Mesenchymal stem cell (in vitro differentiated cells and primary cell): ENCODE results near the gene DENND1B.
A peak's percentile ranks its signal among the peaks of the same experiment; 100 is the strongest.
"Not testable (repeated sequence)": the region's sequence is repeated elsewhere in the genome, so short reads cannot be mapped to it uniquely, and the experiment has no call there.

Experiments
- DNase-seq: peaks from one replicate; pipeline ENCODE4 v3.0.0-alpha.2; 2013
- H2AFZ ChIP-seq: one replicate; pipeline ENCODE4 v1.6.1; 2013; ENCODE audit warnings: low read depth, mild to moderate bottlenecking, control low read depth, inconsistent platforms, low read length, moderate library complexity
- H2AK5ac ChIP-seq: 2 replicates; pipeline ENCODE4 v1.6.1; 2013; ENCODE audit warnings: low read length, moderate library complexity, mild to moderate bottlenecking, inconsistent platforms; ENCODE audit not compliant: severe bottlenecking
- H2BK120ac ChIP-seq: one replicate; pipeline ENCODE4 v1.6.1; 2013; ENCODE audit warnings: low read depth, mild to moderate bottlenecking, inconsistent platforms, low read length, moderate library complexity
- H2BK12ac ChIP-seq, 2 experiments: one replicate each; pipeline ENCODE4 v1.6.1; 2013; ENCODE audit warnings: inconsistent platforms in 2 of 2, low read length in 2 of 2, mild to moderate bottlenecking in 2 of 2, moderate library complexity in 2 of 2, control low read depth in 1 of 2
- H2BK15ac ChIP-seq: one replicate; pipeline ENCODE4 v1.6.1; 2013; ENCODE audit warnings: mild to moderate bottlenecking, low read depth, inconsistent platforms; ENCODE audit not compliant: poor library complexity, severe bottlenecking
- H2BK5ac ChIP-seq: 2 replicates; pipeline ENCODE4 v1.6.1; 2013; ENCODE audit warnings: low read depth, mild to moderate bottlenecking, low read length, control low read depth, inconsistent platforms; ENCODE audit not compliant: poor library complexity, severe bottlenecking
- H3K14ac ChIP-seq, 2 experiments: one replicate each; pipeline ENCODE4 v1.6.1; 2013; ENCODE audit warnings: inconsistent platforms in 2 of 2, low read length in 2 of 2, control low read depth in 1 of 2, mild to moderate bottlenecking in 1 of 2, moderate library complexity in 1 of 2
- H3K18ac ChIP-seq, 2 experiments: one replicate each; pipeline ENCODE4 v1.6.1; 2013; ENCODE audit warnings: inconsistent platforms in 2 of 2, low read length in 2 of 2, control low read depth in 1 of 2, low read depth in 1 of 2, mild to moderate bottlenecking in 1 of 2
- H3K23ac ChIP-seq, 2 experiments: one replicate each; pipeline ENCODE4 v1.6.1; 2013; ENCODE audit warnings: inconsistent platforms in 2 of 2, low read length in 2 of 2, mild to moderate bottlenecking in 2 of 2, moderate library complexity in 2 of 2, control low read depth in 1 of 2
- H3K27ac ChIP-seq: 2 replicates; pipeline ENCODE4 v1.5.1; 2013; ENCODE audit warnings: mild to moderate bottlenecking, moderate library complexity, low read length, control low read depth, inconsistent platforms; ENCODE audit not compliant: poor library complexity, severe bottlenecking
- H3K27me3 ChIP-seq, 2 experiments: 2 replicates each; pipeline versions ENCODE4 v1.6.1 to v1.7.0; 2013; ENCODE audit warnings: low read length in 2 of 2, mild to moderate bottlenecking in 2 of 2, moderate library complexity in 2 of 2, control low read depth in 1 of 2, inconsistent platforms in 1 of 2; ENCODE audit not compliant: control insufficient read depth in 1 of 2, insufficient read depth in 1 of 2
- H3K36me3 ChIP-seq, 2 experiments: 2 replicates each; pipeline versions ENCODE4 v1.6.1 to v1.7.0; 2013; ENCODE audit warnings: low read length in 2 of 2, control low read depth in 1 of 2, inconsistent platforms in 1 of 2, low read depth in 1 of 2, mild to moderate bottlenecking in 1 of 2; ENCODE audit not compliant: insufficient read depth in 2 of 2, control insufficient read depth in 1 of 2
- H3K4ac ChIP-seq, 2 experiments: one replicate each; pipeline ENCODE4 v1.6.1; 2013; ENCODE audit warnings: inconsistent platforms in 2 of 2, low read length in 2 of 2, mild to moderate bottlenecking in 2 of 2, moderate library complexity in 2 of 2, control low read depth in 1 of 2, low read depth in 1 of 2
- H3K4me1 ChIP-seq: 2 replicates; pipeline ENCODE4 v1.6.1; 2013; ENCODE audit warnings: low read depth, low read length, control low read depth; ENCODE audit not compliant: control insufficient read depth, insufficient read depth
- H3K4me2 ChIP-seq: 2 replicates; pipeline ENCODE4 v1.6.1; 2013; ENCODE audit warnings: low read length, mild to moderate bottlenecking, inconsistent platforms; ENCODE audit not compliant: poor library complexity, severe bottlenecking
- H3K4me3 ChIP-seq, 2 experiments: 2 replicates each; pipeline versions ENCODE4 v1.5.1 to v1.7.0; 2013; ENCODE audit warnings: low read length in 2 of 2, mild to moderate bottlenecking in 2 of 2, control low read depth in 1 of 2, low read depth in 1 of 2; ENCODE audit not compliant: insufficient read depth in 1 of 2
- H3K79me1 ChIP-seq: replicated peaks from 2 replicates; pipeline ENCODE4 v1.6.1; 2013; ENCODE audit warnings: mild to moderate bottlenecking, control low read depth, low read length, inconsistent platforms; ENCODE audit not compliant: poor library complexity, severe bottlenecking
- H3K9ac ChIP-seq: 2 replicates; pipeline ENCODE4 v1.7.0; 2013; ENCODE audit warnings: mild to moderate bottlenecking, low read length, moderate library complexity
- H3K9me3 ChIP-seq: 2 replicates; pipeline ENCODE4 v1.7.0; 2013; ENCODE audit warnings: mild to moderate bottlenecking, low read length; ENCODE audit not compliant: control insufficient read depth
- H4K8ac ChIP-seq: one replicate; pipeline ENCODE4 v1.6.1; 2013; ENCODE audit warnings: inconsistent platforms, mild to moderate bottlenecking, low read length, moderate library complexity
- H4K91ac ChIP-seq: one replicate; pipeline ENCODE4 v1.6.1; 2013; ENCODE audit warnings: mild to moderate bottlenecking, low read length, inconsistent platforms
- WGBS: methylation state at CpG from one replicate; pipeline ENCODE4 v1.1.7; 2013; ENCODE audit warnings: mixed read lengths; 5-methylcytosine and 5-hydroxymethylcytosine counted together

The DENND1B gene

DNA sequence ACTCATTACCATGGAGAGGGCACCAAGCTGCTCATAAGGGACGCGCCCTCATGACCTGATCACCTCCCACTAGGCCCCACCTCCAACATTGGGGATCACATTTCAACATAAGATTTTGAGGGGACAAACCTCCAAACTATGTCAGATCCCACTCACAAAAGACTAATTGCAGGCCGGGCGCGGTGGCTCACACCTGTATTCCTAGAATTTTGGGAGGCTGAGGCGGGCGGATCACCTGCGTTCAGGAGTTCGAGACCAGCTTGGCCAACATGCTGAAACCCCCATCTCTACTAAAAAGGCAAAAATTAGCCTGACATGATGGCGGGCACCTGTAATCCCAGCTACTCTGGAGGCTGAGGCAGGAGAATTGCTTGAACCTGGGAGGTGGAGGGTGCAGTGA, 278.6 kb downstream of the DENND1B start:
- Histone ChIP-seq H2BK15ac (no peak overlapping the region), H3K4me1 (no peaks in the 10 kb centered on the region), H3K14ac (no peak overlapping the region), H3K9me3 (no peaks in the 10 kb centered on the region), H3K27ac (no peak overlapping the region), H3K9ac (no peak overlapping the region), H2AFZ (no peak overlapping the region), H2BK5ac (no peak overlapping the region), H3K4me3 (no peak overlapping the region), H4K91ac (no peak overlapping the region), H3K27me3 (no peaks in the 10 kb centered on the region), H2AK5ac (no peak overlapping the region), H2BK120ac (no peak overlapping the region), H3K79me1 (no peaks in the 10 kb centered on the region), H2BK12ac (no peak overlapping the region), H3K23ac (no peak overlapping the region), H3K36me3 (no peaks in the 10 kb centered on the region), H3K18ac (no peak overlapping the region), H4K8ac (no peak overlapping the region), H3K4ac (no peak overlapping the region), H3K4me2 (no peak overlapping the region)
- DNase-seq: no peak
- 82% methylated on average over 6 of the region's 10 CpGs for WGBS

DNA sequence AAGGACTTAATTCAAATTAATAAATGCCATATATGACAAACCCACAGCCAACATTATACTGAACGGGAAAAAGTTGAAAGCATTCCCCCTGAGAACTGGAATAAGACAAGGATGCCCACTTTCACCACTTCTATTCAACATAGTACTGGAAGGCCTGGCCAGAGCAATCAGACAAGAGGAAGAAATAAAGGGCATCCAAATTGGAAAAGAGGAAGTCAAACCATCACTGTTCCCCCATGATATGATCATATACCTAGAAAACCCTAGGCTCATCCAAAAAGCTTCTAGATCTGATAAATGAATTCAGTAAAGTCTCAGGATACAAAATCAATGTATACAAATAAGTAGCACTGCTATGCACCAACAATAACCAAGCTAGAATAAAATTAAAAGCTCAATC, 283.8 kb downstream of the DENND1B start:
- H3K9me3 ChIP-seq, H3K9ac ChIP-seq, H3K36me3 ChIP-seq, H2AK5ac ChIP-seq, DNase-seq, H3K27ac ChIP-seq, H2BK12ac ChIP-seq, H3K18ac ChIP-seq, H3K4me3 ChIP-seq, H3K23ac ChIP-seq, H2BK15ac ChIP-seq, H3K4ac ChIP-seq, H3K4me2 ChIP-seq, H3K79me1 ChIP-seq, H2AFZ ChIP-seq, H4K8ac ChIP-seq, H2BK5ac ChIP-seq, H3K4me1 ChIP-seq, H3K14ac ChIP-seq, H2BK120ac ChIP-seq, H3K27me3 ChIP-seq, H4K91ac ChIP-seq: not testable (repeated sequence)
- WGBS: 89% methylated on average over 1 of the region's 1 CpG

DNA sequence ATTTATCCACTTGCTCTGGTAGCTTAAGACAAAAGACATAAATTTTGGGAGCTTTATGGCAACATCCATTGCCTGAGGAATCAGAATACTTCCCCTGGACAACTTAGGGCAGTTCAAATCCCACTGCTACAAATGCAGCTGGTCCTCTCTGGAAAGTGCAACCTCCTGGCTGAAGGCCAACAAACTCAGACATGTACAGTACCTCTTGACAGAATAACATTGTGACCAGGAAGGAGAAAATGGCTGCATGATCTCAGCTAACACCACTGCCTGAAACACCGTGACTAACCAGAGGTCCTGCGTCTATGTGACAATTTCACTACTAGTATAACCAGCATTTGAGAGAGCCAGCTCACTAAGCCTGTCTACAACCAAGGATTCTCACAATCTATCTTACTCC, 288.3 kb downstream of the DENND1B start:
- H2AK5ac ChIP-seq: no peak overlapping the region
- no peaks in the 10 kb centered on the region for H3K79me1 ChIP-seq
- no peak overlapping the region for H3K27ac ChIP-seq
- H3K4me3 ChIP-seq: no peak overlapping the region
- no peak overlapping the region for H2AFZ ChIP-seq
- no peak overlapping the region for H4K91ac ChIP-seq
- no peak overlapping the region for H3K18ac ChIP-seq
- no peak overlapping the region for H3K23ac ChIP-seq
- H3K14ac ChIP-seq: no peak overlapping the region
- H3K36me3 ChIP-seq: no peaks in the 10 kb centered on the region
- H2BK12ac ChIP-seq: no peak overlapping the region
- peaks cover 4% of the 10 kb centered on the region for H3K9me3 ChIP-seq
- DNase-seq: peak; percentile 34
- H2BK5ac ChIP-seq: no peak overlapping the region
- no peak overlapping the region for H3K4me2 ChIP-seq
- H2BK15ac ChIP-seq: no peak overlapping the region
- no peak overlapping the region for H4K8ac ChIP-seq
- H2BK120ac ChIP-seq: no peak overlapping the region
- no peak overlapping the region for H3K4ac ChIP-seq
- H3K27me3 ChIP-seq: no peaks in the 10 kb centered on the region
- H3K4me1 ChIP-seq: no peaks in the 10 kb centered on the region
- WGBS: 100% methylated on average over 2 of the region's 2 CpGs
- H3K9ac ChIP-seq: no peak overlapping the region

DNA sequence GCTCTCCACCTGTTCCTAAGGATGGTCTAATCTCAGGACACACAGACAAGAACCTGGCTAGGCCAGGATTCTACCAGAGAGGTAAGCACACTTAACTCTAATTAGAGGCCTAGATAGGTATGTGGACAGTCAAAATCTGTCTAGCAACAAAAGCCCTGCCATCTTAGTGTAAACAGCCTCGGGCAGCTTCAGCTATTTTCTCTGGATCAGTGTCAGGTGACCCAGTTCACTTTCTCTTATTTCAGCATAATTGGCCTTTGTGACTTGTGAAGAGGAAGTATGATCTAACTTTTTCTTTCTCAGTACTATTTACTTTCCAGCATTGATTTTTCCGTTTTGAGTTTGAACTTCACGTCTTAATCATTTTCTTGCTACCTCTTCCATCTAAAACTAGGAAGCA, 289.5 kb downstream of the DENND1B start:
- no peak overlapping the region for H2AK5ac ChIP-seq
- H3K4me3 ChIP-seq: no peak overlapping the region
- no peak overlapping the region for H3K23ac ChIP-seq
- H2BK120ac ChIP-seq: no peak overlapping the region
- H4K91ac ChIP-seq: no peak overlapping the region
- H3K79me1 ChIP-seq: no peaks in the 10 kb centered on the region
- H4K8ac ChIP-seq: no peak overlapping the region
- no peak overlapping the region for H3K14ac ChIP-seq
- no peak overlapping the region for H2BK12ac ChIP-seq
- H2BK5ac ChIP-seq: no peak overlapping the region
- peaks cover 4% of the 10 kb centered on the region for H3K9me3 ChIP-seq
- no peak overlapping the region for H2BK15ac ChIP-seq
- H3K18ac ChIP-seq: no peak overlapping the region
- no peaks in the 10 kb centered on the region for H3K27me3 ChIP-seq
- H3K4ac ChIP-seq: no peak overlapping the region
- DNase-seq: no peak
- no peaks in the 10 kb centered on the region for H3K4me1 ChIP-seq
- H3K36me3 ChIP-seq: no peaks in the 10 kb centered on the region
- H3K27ac ChIP-seq: no peak overlapping the region
- 81% methylated on average over 3 of the region's 3 CpGs for WGBS
- H3K4me2 ChIP-seq: no peak overlapping the region
- H2AFZ ChIP-seq: no peak overlapping the region
- H3K9ac ChIP-seq: no peak overlapping the region
